GM10248 (cell line): ENCODE measurements around the gene ASB7.

Experiments used
- CTCF ChIA-PET: fragments of 300-600 bp; sonication (Branson Sonifier 250); formaldehyde crosslinking; extraction: SDS; loops from one replicate; lab custom pipeline; 2021; ENCODE audit warnings: antibody characterized with exemption; lab: Yijun Ruan, JAX
- POLR2A ChIA-PET: fragments of 350-650 bp; sonication (Branson Sonifier 250); formaldehyde crosslinking; extraction: SDS; loops from one replicate; lab custom pipeline; 2020; ENCODE audit warnings: antibody characterized with exemption; lab: Yijun Ruan, JAX
- DNase-seq: peaks from one replicate; pipeline ENCODE4 v3.0.0; 2012; ENCODE audit errors: extremely low spot score
- CTCF ChIP-seq: IDR thresholded peaks from 2 replicates; pipeline ENCODE4 v1.5.1; 2012; ENCODE audit warnings: mild to moderate bottlenecking, low read depth; ENCODE audit errors: extremely low read depth, missing control alignments, control extremely low read depth

The ASB7 gene

DNA sequence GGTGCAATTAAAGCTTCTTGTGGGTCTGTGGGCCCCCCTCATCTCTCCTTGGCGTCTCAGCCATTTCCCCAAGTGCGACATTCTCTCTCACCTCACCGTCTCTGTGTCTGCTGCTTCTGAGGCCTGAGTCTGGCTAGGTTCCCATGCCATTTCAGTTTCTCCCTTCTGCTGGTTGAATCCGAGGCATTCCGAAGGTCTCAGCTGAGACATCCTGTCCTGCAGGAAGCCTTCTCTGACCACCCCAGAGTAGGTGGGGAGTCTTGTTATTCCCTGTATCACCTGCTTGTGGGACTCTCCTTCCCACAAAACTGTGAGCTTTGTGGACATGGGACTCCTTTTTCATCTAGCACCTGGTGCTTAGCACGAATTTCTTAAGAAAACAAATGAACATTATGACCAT, 78.3 kb downstream of the ASB7 start:
- DNase-seq = no peak
- CTCF ChIA-PET = interaction anchor here (2.2 kb wide), 1 partner anchor 192 kb away, joined by 5 read pairs; no protein-coding TSS in a partner anchor
- TF ChIP-seq CTCF = no peak
- POLR2A ChIA-PET = no interaction called here

- no peak for DNase-seq
- ChIA-PET CTCF (interaction anchor here (1.4 kb wide), 1 partner anchor 10 kb away, joined by 3 read pairs; no protein-coding TSS in a partner anchor), POLR2A (no interaction called here)
- TF ChIP-seq CTCF = no peak
Measured at GRCh38 chr15:100681335-100681746, 79.0 kb downstream of the ASB7 start.

- TF ChIP-seq CTCF = no peak
- ChIA-PET POLR2A (no interaction called here), CTCF (interaction anchor here (1.0 to 1.7 kb wide), 6 partner anchors 9 to 327 kb away, joined by 3 to 6 read pairs (median 3); no protein-coding TSS in a partner anchor)
- DNase-seq = no peak
Measured at GRCh38 chr15:100682468-100682867, 80.1 kb downstream of the ASB7 start.

DNA sequence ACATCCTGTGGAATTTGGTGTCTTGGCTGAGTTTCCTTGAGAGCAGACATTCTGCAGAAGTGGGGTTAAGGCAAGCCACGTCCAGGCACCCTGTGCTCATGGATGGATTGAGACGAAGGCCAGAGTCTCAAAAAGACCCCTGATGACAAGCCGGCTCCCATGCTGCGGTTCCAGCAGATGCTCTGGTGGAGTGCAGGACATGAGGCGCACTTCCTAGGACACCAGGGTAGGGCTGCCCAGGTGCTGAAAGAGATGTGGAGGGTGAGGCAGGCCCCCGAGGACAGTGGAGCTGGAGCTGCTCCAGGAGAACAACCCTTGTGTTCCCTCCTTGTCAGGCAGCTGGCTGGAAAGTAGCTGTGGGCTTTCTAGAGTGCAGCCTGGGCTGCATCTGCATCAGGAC, 81.0 kb downstream of the ASB7 start:
- ChIA-PET POLR2A (no interaction called here), CTCF (interaction anchor here (1.0 to 1.8 kb wide), 7 partner anchors 8 to 326 kb away, joined by 3 to 6 read pairs (median 3); no protein-coding TSS in a partner anchor)
- TF ChIP-seq CTCF = no peak
- DNase-seq = no peak

- POLR2A ChIA-PET = interaction anchor here (0.6 kb wide), 1 partner anchor 17 kb away, joined by 5 read pairs; no protein-coding TSS in a partner anchor
- CTCF ChIA-PET = interaction anchor here (1.0 to 1.8 kb wide), 7 partner anchors 9 to 234 kb away, joined by 3 to 5 read pairs (median 4); no protein-coding TSS in a partner anchor
- no peak for DNase-seq
- TF ChIP-seq CTCF = no peak
Measured at GRCh38 chr15:100684591-100684990, 82.2 kb downstream of the ASB7 start.

GRCh38 chr15:100686021-100686724, 83.8 kb downstream of the ASB7 start:
- no peak for TF ChIP-seq CTCF
- ChIA-PET CTCF (interaction anchor here (1.5 kb wide), 1 partner anchor 232 kb away, joined by 3 read pairs; no protein-coding TSS in a partner anchor), POLR2A (no interaction called here)
- no peak for DNase-seq
